HCT116 (cell line): ENCODE data around the gene WDPCP. TPM values are rescaled to one million over a fixed set of nuclear protein-coding genes. Genes with fewer than 3 reads are reported as not detected.

Experiments used
- ATAC-seq: fragments of 200-7000 bp; cut with Tn5 transposase; 2 replicates; pipeline ENCODE4 v1.9.1; 2020; ENCODE audit warnings: mild to moderate bottlenecking, moderate library complexity
- BruUV-seq: library from RNA; stranded (reverse); fragments of 400-500 nt; replicated peaks from 2 replicates; lab custom pipeline; 2021; lab: Mats Ljungman, UMichigan
- CTCF ChIA-PET: fragments of 300-600 bp; sonication (Branson Sonifier 250); formaldehyde crosslinking; loops from one replicate; lab custom pipeline; 2021; ENCODE audit warnings: antibody characterized with exemption; lab: Charles Lee
- POLR2A ChIA-PET: fragments of 300-600, 350-600 bp; sonication (Branson Sonifier 250); formaldehyde crosslinking; loops from one replicate; lab custom pipeline; 2021; ENCODE audit warnings: antibody characterized with exemption; lab: Charles Lee
- RAD21 ChIA-PET, 2 experiments: fragments of 300-600 bp; sonication (Branson Sonifier 250); formaldehyde crosslinking; loops; one replicate each; lab custom pipeline; 2023; ENCODE audit warnings: low total read pairs in 2 of 2; ENCODE audit not compliant: uncharacterized antibody in 2 of 2, unreplicated experiment in 2 of 2, low non-redundant PET in 1 of 2; lab: Charles Lee
- DNase-seq: peaks from one replicate; pipeline ENCODE4 v3.0.0-alpha.2; 2010; ENCODE audit warnings: low read depth, low spot score
- H2AFZ ChIP-seq: fragments of 200-600 bp; shearing (Covaris generic), sonication (generic); 2 replicates; pipeline ENCODE4 v1.6.1; 2017; ENCODE audit warnings: low read depth, mixed run types, mixed read lengths, antibody characterized with exemption, low read length; ENCODE audit not compliant: poor library complexity, severe bottlenecking
- H3K27ac ChIP-seq: 2 replicates; pipeline ENCODE4 v1.5.1; 2012; ENCODE audit warnings: low read depth, low read length
- H3K27me3 ChIP-seq: fragments of 200-600 bp; sonication (generic); 2 replicates; pipeline ENCODE4 v1.6.1; 2016; ENCODE audit warnings: mixed run types, low read length, mixed read lengths; ENCODE audit not compliant: insufficient read depth
- H3K36me3 ChIP-seq, 2 experiments: fragments of 200-500 bp in 1 of 2; fragments of 200-600 bp in 1 of 2; sonication (Bioruptor generic) in 1 of 2; sonication (generic) in 1 of 2; 2 replicates each; pipeline versions ENCODE4 v1.5.1 to v1.6.1; 2014 to 2016; ENCODE audit warnings: low read length in 2 of 2, inconsistent platforms in 1 of 2, mixed read lengths in 1 of 2, mixed run types in 1 of 2; ENCODE audit not compliant: insufficient read depth in 2 of 2, control insufficient read depth in 1 of 2
- H3K4me1 ChIP-seq, 2 experiments: fragments of 200-600 bp in 1 of 2; sonication (generic) in 1 of 2; 2 replicates each; pipeline versions ENCODE4 v1.5.1 to v1.6.1; 2012 to 2017; ENCODE audit warnings: low read length in 2 of 2, inconsistent platforms in 1 of 2, mild to moderate bottlenecking in 1 of 2, mixed read lengths in 1 of 2, mixed run types in 1 of 2, moderate library complexity in 1 of 2; ENCODE audit not compliant: insufficient read depth in 2 of 2, control insufficient read depth in 1 of 2
- H3K4me2 ChIP-seq: fragments of 200-600 bp; sonication (generic); 2 replicates; pipeline ENCODE4 v1.6.1; 2017; ENCODE audit warnings: mixed run types, low read length, mixed read lengths
- H3K4me3 ChIP-seq, 2 experiments: fragments of 200-600 bp in 1 of 2; sonication (generic) in 1 of 2; replicated peaks in 1 of 2; 2 replicates each; pipeline ENCODE4 v1.5.1; 2011 to 2016; ENCODE audit warnings: low read length in 2 of 2, control low read depth in 1 of 2, low read depth in 1 of 2, mild to moderate bottlenecking in 1 of 2, mixed read lengths in 1 of 2, mixed run types in 1 of 2
- H3K79me2 ChIP-seq: fragments of 200-600 bp; sonication (generic); 2 replicates; pipeline ENCODE4 v1.6.1; 2017; ENCODE audit warnings: mild to moderate bottlenecking, mixed run types, low read length, moderate library complexity, mixed read lengths; ENCODE audit not compliant: insufficient read depth
- H3K9ac ChIP-seq: fragments of 200-600 bp; sonication (generic); 2 replicates; pipeline ENCODE4 v1.6.1; 2016; ENCODE audit warnings: low read length, mixed read lengths
- H3K9me2 ChIP-seq: fragments of 200-600 bp; sonication (generic), shearing (Covaris generic); 2 replicates; pipeline ENCODE4 v1.6.1; 2017; ENCODE audit warnings: mixed run types, mild to moderate bottlenecking, moderate library complexity; ENCODE audit not compliant: insufficient read depth
- H3K9me3 ChIP-seq, 2 experiments: fragments of 200-500 bp in 1 of 2; fragments of 200-600 bp in 1 of 2; sonication (Bioruptor generic) in 1 of 2; sonication (generic) in 1 of 2; 2 replicates each; pipeline ENCODE4 v1.6.1; 2014 to 2017; ENCODE audit warnings: low read length in 2 of 2, mixed read lengths in 2 of 2, inconsistent platforms in 1 of 2, low read depth in 1 of 2, mild to moderate bottlenecking in 1 of 2, mixed run types in 1 of 2, moderate library complexity in 1 of 2; ENCODE audit not compliant: control insufficient read depth in 1 of 2, insufficient read depth in 1 of 2
- H4K20me1 ChIP-seq: fragments of 200-600 bp; sonication (generic), shearing (Covaris generic); 2 replicates; pipeline ENCODE4 v1.6.1; 2017; ENCODE audit warnings: mixed run types, mild to moderate bottlenecking, moderate library complexity; ENCODE audit not compliant: insufficient read depth
- EGR1 ChIP-seq: IDR thresholded peaks from 2 replicates; pipeline ENCODE4 v1.6.1; 2012; ENCODE audit warnings: low read depth
- ELF1 ChIP-seq: IDR thresholded peaks from 2 replicates; pipeline ENCODE4 v1.6.1; 2012; ENCODE audit warnings: low read depth, borderline replicate concordance
- EZH2 ChIP-seq: fragments of 200-600 bp; sonication (generic); IDR thresholded peaks from 2 replicates; pipeline ENCODE4 v1.6.1; 2017; ENCODE audit warnings: antibody characterized with exemption, mixed run types
- EZH2phosphoT487 ChIP-seq: fragments of 200-600 bp; IDR thresholded peaks from 2 replicates; pipeline ENCODE4 v1.6.1; 2018; ENCODE audit warnings: antibody characterized with exemption, borderline replicate concordance
- JUND ChIP-seq: IDR thresholded peaks from 2 replicates; pipeline ENCODE4 v1.6.1; 2012
- POLR2A ChIP-seq: IDR thresholded peaks from 2 replicates; pipeline ENCODE4 v1.7.0; 2011; ENCODE audit warnings: borderline replicate concordance; ENCODE audit not compliant: insufficient read depth, insufficient read length; ENCODE audit errors: extremely low read depth
- POLR2AphosphoS5 ChIP-seq: IDR thresholded peaks from 2 replicates; pipeline ENCODE4 v1.6.1; 2011; ENCODE audit warnings: mild to moderate bottlenecking, low read depth, low read length, moderate library complexity
- RAD21 ChIP-seq: IDR thresholded peaks from 2 replicates; pipeline ENCODE4 v1.6.1; 2012; ENCODE audit warnings: low read depth, mild to moderate bottlenecking
- REST ChIP-seq: IDR thresholded peaks from 2 replicates; pipeline ENCODE4 v1.6.1; 2012; ENCODE audit warnings: low read depth
- SIN3A ChIP-seq: IDR thresholded peaks from 2 replicates; pipeline ENCODE4 v1.6.1; 2012; ENCODE audit warnings: low read depth
- SP1 ChIP-seq: IDR thresholded peaks from 2 replicates; pipeline ENCODE4 v1.6.1; 2012; ENCODE audit warnings: low read depth
- SRF ChIP-seq: IDR thresholded peaks from 2 replicates; pipeline ENCODE4 v1.6.1; 2012; ENCODE audit warnings: low read depth
- YY1 ChIP-seq: IDR thresholded peaks from 2 replicates; pipeline ENCODE4 v1.6.1; 2011; ENCODE audit warnings: low read length, low read depth, moderate library complexity, mild to moderate bottlenecking; ENCODE audit not compliant: insufficient replicate concordance; ENCODE audit errors: extremely low read depth
- ZNF274 ChIP-seq: fragments of 200-500 bp; sonication (Bioruptor generic); IDR thresholded peaks from 2 replicates; pipeline ENCODE4 v1.6.1; 2014; ENCODE audit warnings: mild to moderate bottlenecking, low read depth, low read length, inconsistent platforms
- intact Hi-C: fragments of 100-400 bp; cut with micrococcal nuclease; formaldehyde crosslinking; loops from 2 replicates; pipeline ENCODE4 v1.10.0; 2022
- total RNA-seq: library from RNA; stranded (reverse); gene quantifications from one replicate; pipeline ENCODE4 v1.2.1, GENCODE V29; 2021; ENCODE audit not compliant: unreplicated experiment

The WDPCP gene
- total RNA-seq, 1 experiment from 2014 or later, result 4.1 TPM

GRCh38 chr2:63132020-63132419, 456.3 kb downstream of the WDPCP start:
- Histone ChIP-seq H3K79me2 (no peaks in the 10 kb centered on the region), H3K4me1 (no peaks in the 10 kb centered on the region), H3K27ac (no peak overlapping the region), H3K36me3 (no peaks in the 10 kb centered on the region), H2AFZ (no peak overlapping the region), H3K27me3 (no peaks in the 10 kb centered on the region), H3K9me2 (no peaks in the 10 kb centered on the region), H3K9me3 (no peaks in the 10 kb centered on the region), H3K4me2 (no peak overlapping the region), H3K9ac (no peak overlapping the region), H4K20me1 (no peaks in the 10 kb centered on the region), H3K4me3 (no peak overlapping the region)
- intact Hi-C loops, result no loop called here
- RAD21 ChIA-PET, result no interaction called here
- TF ChIP-seq ZNF274, result no peak
- no peak for TF ChIP-seq JUND
- no peak for TF ChIP-seq YY1
- CTCF ChIA-PET, result no interaction called here
- POLR2A ChIA-PET, result no interaction called here
- BruUV-seq, result no TSS peak
- DNase-seq (no peak), ATAC-seq (no peak)

DNA sequence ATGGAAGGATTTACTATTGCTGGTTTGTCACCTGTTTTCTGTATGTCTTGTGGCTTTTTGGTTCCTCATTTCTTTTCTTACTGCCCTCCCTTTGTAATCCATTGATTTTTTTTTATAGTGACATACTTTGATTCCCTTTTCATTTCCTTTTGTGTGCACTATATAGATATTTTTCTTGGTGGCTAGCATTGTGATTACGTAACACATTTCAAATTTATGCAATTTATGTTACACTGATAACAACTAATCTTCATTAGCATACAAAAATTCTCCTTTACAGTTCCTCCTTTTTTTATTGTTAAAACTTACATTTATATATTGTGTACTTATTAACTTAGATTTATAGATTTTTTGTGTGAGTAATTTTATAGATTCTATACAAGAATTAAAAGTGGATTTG, 457.1 kb downstream of the WDPCP start:
- RAD21 ChIA-PET, result no interaction called here
- no peak overlapping the region for H3K4me3 ChIP-seq
- POLR2A ChIA-PET, result no interaction called here
- no peaks in the 10 kb centered on the region for H3K27me3 ChIP-seq
- ATAC-seq, result no peak
- no TSS peak for BruUV-seq
- no peak overlapping the region for H3K4me2 ChIP-seq
- no peaks in the 10 kb centered on the region for H3K9me3 ChIP-seq
- no peak overlapping the region for H2AFZ ChIP-seq
- no peaks in the 10 kb centered on the region for H3K36me3 ChIP-seq
- TF ChIP-seq ZNF274, result no peak
- TF ChIP-seq, all 23 proteins: peak for 0
- no peaks in the 10 kb centered on the region for H3K79me2 ChIP-seq
- no peak overlapping the region for H3K9ac ChIP-seq
- no peaks in the 10 kb centered on the region for H3K9me2 ChIP-seq
- CTCF ChIA-PET, result no interaction called here
- H3K4me1 ChIP-seq, result no peaks in the 10 kb centered on the region
- intact Hi-C loops, result no loop called here
- DNase-seq, result no peak
- H4K20me1 ChIP-seq, result no peaks in the 10 kb centered on the region
- no peak overlapping the region for H3K27ac ChIP-seq

GRCh38 chr2:63127594-63127993, 460.7 kb downstream of the WDPCP start:
- ATAC-seq (no peak), DNase-seq (no peak)
- Histone ChIP-seq H3K36me3 (no peaks in the 10 kb centered on the region), H3K4me3 (no peak overlapping the region), H3K9me2 (no peaks in the 10 kb centered on the region), H3K27ac (no peak overlapping the region), H3K27me3 (no peaks in the 10 kb centered on the region), H4K20me1 (no peaks in the 10 kb centered on the region), H3K79me2 (no peaks in the 10 kb centered on the region), H3K4me2 (no peak overlapping the region), H2AFZ (no peak overlapping the region), H3K9me3 (no peaks in the 10 kb centered on the region), H3K9ac (no peak overlapping the region), H3K4me1 (no peaks in the 10 kb centered on the region)
- intact Hi-C loops, result no loop called here
- ChIA-PET RAD21 (no interaction called here), POLR2A (no interaction called here), CTCF (no interaction called here)
- no TSS peak for BruUV-seq
- TF ChIP-seq EZH2phosphoT487 (no peak), EZH2 (no peak), REST (no peak), RAD21 (no peak), SRF (no peak), SP1 (no peak), EGR1 (no peak), SIN3A (no peak), POLR2A (no peak), POLR2AphosphoS5 (no peak), ELF1 (no peak)
